Loucy (cell line): ENCODE data around the gene VPS37C.

Experiments used
- H2AFZ ChIP-seq: fragments of 200-600 bp; sonication (generic); 2 replicates; pipeline ENCODE4 v1.6.0; 2016; ENCODE audit warnings: antibody characterized with exemption, mild to moderate bottlenecking, low read length, moderate library complexity
- H3F3A ChIP-seq: fragments of 200-600 bp; 2 replicates; pipeline ENCODE4 v1.6.0; 2016; ENCODE audit warnings: antibody characterized with exemption, low read depth, mild to moderate bottlenecking
- H3K27me3 ChIP-seq: fragments of 200-600 bp; sonication (generic); 2 replicates; pipeline ENCODE4 v1.6.1; 2014; ENCODE audit warnings: low read length, mild to moderate bottlenecking; ENCODE audit not compliant: insufficient read depth, poor library complexity, severe bottlenecking
- H3K36me3 ChIP-seq: fragments of 200-600 bp; sonication (generic); 2 replicates; pipeline ENCODE4 v1.6.1; 2016; ENCODE audit warnings: low read length; ENCODE audit not compliant: insufficient read depth
- H3K4me1 ChIP-seq: fragments of 200-600 bp; sonication (generic); 2 replicates; pipeline ENCODE4 v1.5.1; 2014; ENCODE audit warnings: low read length, mild to moderate bottlenecking; ENCODE audit not compliant: insufficient read depth, poor library complexity, severe bottlenecking
- H3K4me2 ChIP-seq: fragments of 200-600 bp; sonication (generic); 2 replicates; pipeline ENCODE4 v1.6.0; 2014; ENCODE audit warnings: antibody characterized with exemption, low read length, low read depth, mild to moderate bottlenecking; ENCODE audit not compliant: poor library complexity, severe bottlenecking
- H3K4me3 ChIP-seq: fragments of 200-600 bp; sonication (generic); 2 replicates; pipeline ENCODE4 v1.5.1; 2014; ENCODE audit warnings: low read length, mild to moderate bottlenecking, mixed read lengths; ENCODE audit not compliant: poor library complexity, severe bottlenecking
- H3K79me2 ChIP-seq: fragments of 200-600 bp; sonication (generic); 2 replicates; pipeline ENCODE4 v1.6.1; 2014; ENCODE audit warnings: low read length; ENCODE audit not compliant: insufficient read depth
- H3K9ac ChIP-seq: fragments of 200-600 bp; sonication (generic); 2 replicates; pipeline ENCODE4 v1.6.0; 2014; ENCODE audit warnings: mild to moderate bottlenecking, low read depth, low read length, moderate library complexity; ENCODE audit not compliant: poor library complexity, severe bottlenecking
- H3K9me2 ChIP-seq: fragments of 200-600 bp; sonication (generic); replicated peaks from 2 replicates; pipeline ENCODE4 v1.6.1; 2016; ENCODE audit warnings: low read depth, low read length, mixed read lengths
- H3K9me3 ChIP-seq: fragments of 200-600 bp; sonication (generic); 2 replicates; pipeline ENCODE4 v1.6.1; 2014; ENCODE audit warnings: mild to moderate bottlenecking, antibody characterized with exemption, low read length, low read depth; ENCODE audit not compliant: insufficient read depth
- H4K20me1 ChIP-seq: fragments of 200-600 bp; sonication (generic); 2 replicates; pipeline ENCODE4 v1.6.0; 2014; ENCODE audit warnings: antibody characterized with exemption, low read length, mild to moderate bottlenecking; ENCODE audit not compliant: insufficient read depth, poor library complexity, severe bottlenecking
- CTCF ChIP-seq: fragments of 200-600 bp; sonication (generic); conservative IDR thresholded peaks from 2 replicates; pipeline ENCODE4 v1.5.1; 2014; ENCODE audit warnings: mild to moderate bottlenecking, antibody characterized with exemption, low read length
- EZH2phosphoT487 ChIP-seq: fragments of 200-600 bp; IDR thresholded peaks from 2 replicates; pipeline ENCODE4 v1.6.1; 2018; ENCODE audit warnings: antibody characterized with exemption, mild to moderate bottlenecking, moderate library complexity, borderline replicate concordance

VPS37C gene

DNA sequence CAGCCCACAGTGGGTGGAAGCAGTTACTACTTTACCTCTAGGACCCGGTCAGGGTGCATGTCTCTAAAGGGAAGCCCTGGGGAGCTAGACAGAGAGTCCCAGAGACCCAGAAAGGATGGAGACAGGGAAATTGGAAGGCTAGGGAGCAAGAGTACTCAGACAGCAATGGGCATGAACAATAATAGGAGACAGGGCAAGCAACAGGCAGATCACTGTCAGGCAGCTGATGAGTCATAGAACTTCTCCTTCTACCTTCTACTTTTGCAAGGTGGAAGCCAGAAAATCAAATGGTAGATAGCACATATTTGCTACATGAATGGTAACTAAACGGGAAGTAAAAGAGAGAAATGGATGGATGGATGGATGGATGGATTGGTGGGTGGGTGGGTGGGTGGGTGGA is 39.3 kb downstream of the VPS37C start:
- Histone ChIP-seq H3K4me1 (peaks cover 19% of the 10 kb centered on the region), H3K4me3 (no peak overlapping the region), H3K27me3 (no peaks in the 10 kb centered on the region), H4K20me1 (no peaks in the 10 kb centered on the region), H3K36me3 (no peaks in the 10 kb centered on the region), H3K9me2 (no peaks in the 10 kb centered on the region), H3K9ac (no peak overlapping the region), H3K9me3 (no peaks in the 10 kb centered on the region), H2AFZ (no peak overlapping the region), H3K79me2 (no peaks in the 10 kb centered on the region), H3K4me2 (no peak overlapping the region), H3F3A (no peaks in the 10 kb centered on the region)
- TF ChIP-seq EZH2phosphoT487 (no peak), CTCF (no peak)

DNA sequence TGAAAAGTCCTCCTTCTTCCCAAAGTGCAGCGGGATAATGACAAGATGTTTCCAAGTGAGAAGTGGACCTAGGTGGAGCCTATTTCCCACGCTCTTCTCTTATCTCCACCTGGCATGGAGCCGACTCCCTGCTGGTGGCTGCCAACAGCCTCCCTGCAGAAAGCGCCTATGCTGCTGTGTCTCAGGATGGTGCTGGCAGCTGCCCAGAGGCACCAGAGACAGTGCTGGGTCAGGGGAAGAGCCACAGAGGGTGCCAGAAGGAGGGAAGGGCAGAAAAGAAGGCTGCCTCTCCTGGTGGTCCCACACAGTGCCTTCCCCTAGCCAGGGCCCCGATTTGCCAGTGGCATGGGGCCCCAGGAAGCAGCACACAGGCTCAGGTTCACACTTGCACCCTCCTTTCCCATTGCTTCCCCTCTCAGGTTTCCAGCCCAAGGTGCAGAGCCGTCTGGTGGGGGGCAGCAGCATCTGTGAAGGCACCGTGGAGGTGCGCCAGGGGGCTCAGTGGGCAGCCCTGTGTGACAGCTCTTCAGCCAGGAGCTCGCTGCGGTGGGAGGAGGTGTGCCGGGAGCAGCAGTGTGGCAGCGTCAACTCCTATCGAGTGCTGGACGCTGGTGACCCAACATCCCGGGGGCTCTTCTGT is 39.9 kb downstream of the VPS37C start:
- Histone ChIP-seq H2AFZ (no peak overlapping the region), H3K4me2 (no peak overlapping the region), H3K4me3 (no peak overlapping the region), H3F3A (no peaks in the 10 kb centered on the region), H4K20me1 (no peaks in the 10 kb centered on the region), H3K9me2 (no peaks in the 10 kb centered on the region), H3K36me3 (no peaks in the 10 kb centered on the region), H3K9ac (no peak overlapping the region), H3K27me3 (no peaks in the 10 kb centered on the region), H3K9me3 (no peaks in the 10 kb centered on the region), H3K4me1 (peaks cover 19% of the 10 kb centered on the region), H3K79me2 (no peaks in the 10 kb centered on the region)
- TF ChIP-seq EZH2phosphoT487 (no peak), CTCF (no peak)

- TF ChIP-seq EZH2phosphoT487 (no peak), CTCF (no peak)
- no peaks in the 10 kb centered on the region for H4K20me1 ChIP-seq
- no peaks in the 10 kb centered on the region for H3K9me2 ChIP-seq
- H3K9ac ChIP-seq = no peak overlapping the region
- H3K4me3 ChIP-seq = no peak overlapping the region
- H2AFZ ChIP-seq = no peak overlapping the region
- H3F3A ChIP-seq = no peaks in the 10 kb centered on the region
- H3K4me2 ChIP-seq = peak overlapping the region; percentile 26
- no peaks in the 10 kb centered on the region for H3K27me3 ChIP-seq
- H3K36me3 ChIP-seq = no peaks in the 10 kb centered on the region
- no peaks in the 10 kb centered on the region for H3K9me3 ChIP-seq
- H3K79me2 ChIP-seq = no peaks in the 10 kb centered on the region
- peaks cover 19% of the 10 kb centered on the region for H3K4me1 ChIP-seq
Measured at GRCh38 chr11:61120706-61121191, 40.5 kb downstream of the VPS37C start.
